HG02885 (cell line): ENCODE results near the gene PCDH8.

Source experiments
- ATAC-seq: cut with Tn5 transposase; IDR thresholded peaks from one replicate; pipeline ENCODE4 v1.9.1; 2021; ENCODE audit warnings: mild to moderate bottlenecking; ENCODE audit not compliant: unreplicated experiment, poor library complexity

PCDH8 gene

DNA sequence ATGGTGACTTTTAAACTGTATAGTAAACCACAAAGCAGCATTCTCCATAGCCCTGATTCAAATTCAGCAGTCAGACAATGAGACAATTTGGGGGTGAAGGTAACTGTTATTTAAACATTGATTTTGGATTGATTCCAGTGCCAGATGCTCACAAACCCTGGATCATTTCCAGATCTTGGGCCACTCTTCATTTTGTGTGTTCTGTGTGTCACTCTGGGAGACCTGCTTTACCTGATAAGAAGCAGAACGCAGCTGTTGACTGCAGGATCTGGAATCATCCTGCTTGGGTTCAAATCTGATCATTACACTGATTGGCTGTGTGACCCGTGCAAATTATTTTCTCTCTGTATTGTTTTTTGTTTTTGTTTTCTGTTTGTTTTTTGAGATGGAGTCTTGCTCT is 4.0 kb upstream of the PCDH8 start:
- no peak for ATAC-seq

DNA sequence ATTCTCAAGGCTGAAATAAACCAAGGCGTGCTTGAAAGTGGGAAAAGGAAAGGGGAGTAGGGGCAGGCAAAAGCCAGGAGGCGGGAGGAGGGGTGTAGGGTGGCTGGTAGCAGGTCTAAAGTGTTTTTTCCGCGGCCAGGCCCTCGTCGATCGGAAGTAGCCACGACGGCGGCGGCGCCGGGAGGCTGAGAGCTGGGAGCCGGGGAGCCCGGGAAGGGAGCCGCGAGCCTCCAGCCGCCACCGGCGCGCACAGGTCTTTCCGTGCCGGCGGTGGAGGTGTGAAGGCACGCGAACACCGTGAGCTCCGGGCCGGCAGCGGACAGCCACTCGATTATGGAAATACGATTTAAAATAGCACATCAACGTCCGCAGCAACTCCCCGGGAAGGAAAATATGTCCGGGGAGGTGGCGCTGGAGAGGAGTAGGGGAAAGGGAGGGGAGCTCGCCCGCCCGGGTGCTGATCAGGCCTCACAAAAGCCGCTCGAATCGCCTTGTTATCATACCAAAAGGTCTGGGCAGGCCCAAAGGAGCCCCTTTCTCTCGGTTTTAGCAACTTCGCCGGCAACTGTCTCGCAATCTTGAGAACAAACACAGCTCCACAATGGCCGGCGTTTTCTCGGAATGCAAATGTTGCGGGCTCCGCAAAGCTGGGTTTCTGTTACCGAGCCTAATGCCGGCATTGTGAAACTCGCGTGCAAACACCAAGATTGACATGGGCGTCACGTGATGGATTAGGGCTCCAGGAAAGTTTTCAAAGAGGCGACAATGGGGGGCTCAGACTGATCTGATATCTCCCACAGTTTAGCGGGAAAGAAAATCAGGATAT is 2.9 kb upstream of the PCDH8 start:
- peak; percentile 82 for ATAC-seq

DNA sequence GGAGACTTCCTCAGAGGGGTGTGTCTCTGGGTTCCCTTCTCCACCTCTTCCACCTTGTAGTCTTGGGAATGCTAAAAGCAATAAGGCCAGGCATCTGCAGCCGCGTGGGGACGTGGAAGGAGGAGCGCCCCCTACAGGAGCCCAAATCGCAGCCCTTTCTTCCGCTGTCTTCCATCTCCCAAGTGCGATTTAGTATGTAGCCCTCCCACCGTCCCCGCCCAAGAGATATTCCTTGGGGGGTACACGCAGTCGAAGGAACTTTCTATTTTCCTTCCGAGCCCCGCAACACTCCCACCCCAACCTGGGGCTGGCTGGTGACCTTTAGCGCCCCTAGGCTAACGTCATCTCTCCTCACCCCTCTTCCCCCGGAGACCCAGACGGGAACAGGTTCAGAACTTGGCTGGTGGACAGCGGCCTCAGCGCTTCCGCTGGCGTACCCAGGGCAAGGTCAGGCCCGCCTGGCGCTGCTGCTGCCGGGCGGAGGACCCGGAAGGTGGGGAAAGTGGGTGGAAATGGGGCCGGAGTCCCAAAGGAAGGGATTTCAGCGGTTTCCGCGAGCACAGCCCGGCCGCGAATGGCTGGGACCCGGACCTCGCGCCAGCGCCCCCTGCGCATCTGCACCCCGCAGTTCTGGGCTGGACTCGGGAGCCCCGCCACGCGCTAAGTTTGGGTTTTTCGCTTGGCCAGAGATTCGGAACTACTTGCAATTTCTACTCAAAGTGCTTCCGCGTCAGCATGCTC is 2.1 kb upstream of the PCDH8 start:
- ATAC-seq = peak; percentile 67

DNA sequence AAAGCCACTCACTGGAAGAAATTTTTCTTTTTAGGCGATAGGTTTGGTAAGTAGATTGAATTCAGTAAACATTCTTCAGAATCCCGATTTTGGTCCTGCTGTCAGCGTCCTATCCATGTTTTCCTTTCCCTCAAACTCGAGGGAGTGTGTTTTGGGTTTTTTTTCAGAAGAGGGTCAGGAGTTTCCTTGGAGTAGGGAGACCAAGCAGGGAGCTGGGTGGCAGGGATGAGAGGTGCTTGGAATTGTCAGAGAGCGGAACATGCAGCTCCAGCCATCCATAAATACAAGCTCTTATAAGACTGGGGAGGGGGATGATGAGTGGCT is 1.6 kb upstream of the PCDH8 start:
- no peak for ATAC-seq

- no peak for ATAC-seq
Observed at GRCh38 chr13:52849291-52850071, 1.0 kb upstream of the PCDH8 start.

DNA sequence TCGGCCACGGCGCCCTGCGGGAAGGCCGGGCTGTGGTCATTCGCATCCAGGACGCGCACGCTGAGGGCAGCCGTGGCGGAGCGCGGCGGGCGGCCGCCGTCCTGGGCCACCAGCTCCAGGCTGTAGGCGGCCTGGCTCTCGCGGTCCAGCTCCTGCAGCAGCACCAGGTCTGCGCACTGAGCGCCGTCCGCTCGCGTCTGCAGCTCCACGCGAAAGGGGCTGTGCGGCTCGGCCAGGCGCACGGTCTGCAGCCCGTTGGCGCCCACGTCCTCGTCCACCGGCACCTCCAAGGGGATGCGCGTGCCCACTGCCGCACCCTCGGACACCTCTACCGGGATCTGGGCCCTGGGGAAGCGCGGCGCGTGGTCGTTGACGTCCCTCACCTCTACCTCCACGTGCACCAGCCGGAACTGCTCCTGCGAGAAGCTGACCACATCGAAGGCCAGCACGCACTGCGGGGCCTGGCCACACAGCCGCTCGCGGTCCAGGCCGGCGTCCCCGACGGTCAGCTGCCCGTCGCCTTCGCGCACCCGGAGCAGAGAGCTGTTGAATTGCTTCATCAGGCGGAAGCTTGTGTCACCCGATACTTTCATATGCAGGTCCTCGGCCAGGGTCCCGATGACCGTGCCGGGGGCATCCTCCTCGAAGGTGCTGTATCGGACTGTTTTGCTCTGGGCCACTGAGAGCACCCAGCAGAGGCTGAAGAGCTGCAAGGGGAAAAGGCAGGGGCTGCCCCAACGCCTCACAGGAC is 583 bp downstream of the PCDH8 start:
- no peak for ATAC-seq

DNA sequence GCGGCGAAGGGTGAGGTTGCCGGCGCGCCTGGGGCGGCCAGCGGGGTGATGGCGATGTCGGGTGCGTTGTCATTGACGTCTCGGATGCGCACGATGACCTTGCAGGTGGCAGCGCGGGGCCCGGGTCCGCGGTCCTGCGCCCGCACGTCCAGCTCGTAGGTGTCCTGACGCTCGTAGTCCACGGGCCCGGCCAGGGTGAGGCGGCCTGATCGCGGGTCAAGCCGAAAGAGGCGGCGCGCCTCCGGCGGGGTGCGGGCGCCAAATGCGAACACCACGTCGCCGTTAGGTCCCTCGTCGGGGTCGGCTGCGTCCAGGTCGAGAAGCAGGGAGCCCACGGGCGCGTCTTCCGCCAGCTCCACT is 1.1 kb downstream of the PCDH8 start:
- ATAC-seq = no peak

- ATAC-seq = no peak
Observed at GRCh38 chr13:52846567-52847321, 1.7 kb downstream of the PCDH8 start.

GRCh38 chr13:52845766-52846566 is 2.5 kb downstream of the PCDH8 start:
- ATAC-seq = no peak

- no peak for ATAC-seq
Observed at GRCh38 chr13:52845334-52845761, 3.1 kb downstream of the PCDH8 start.

GRCh38 chr13:52844836-52845235 is 3.6 kb downstream of the PCDH8 start:
- no peak for ATAC-seq

- no peak for ATAC-seq
Observed at GRCh38 chr13:52842441-52842840, 6.0 kb downstream of the PCDH8 start.

- ATAC-seq = no peak
Observed at GRCh38 chr13:52840066-52840465, 8.4 kb downstream of the PCDH8 start.

- no peak for ATAC-seq
Observed at GRCh38 chr13:52838433-52839107, 9.9 kb downstream of the PCDH8 start.

GRCh38 chr13:52837850-52838249 is 10.6 kb downstream of the PCDH8 start:
- no peak for ATAC-seq

GRCh38 chr13:52835071-52835839 is 13.2 kb downstream of the PCDH8 start:
- no peak for ATAC-seq

DNA sequence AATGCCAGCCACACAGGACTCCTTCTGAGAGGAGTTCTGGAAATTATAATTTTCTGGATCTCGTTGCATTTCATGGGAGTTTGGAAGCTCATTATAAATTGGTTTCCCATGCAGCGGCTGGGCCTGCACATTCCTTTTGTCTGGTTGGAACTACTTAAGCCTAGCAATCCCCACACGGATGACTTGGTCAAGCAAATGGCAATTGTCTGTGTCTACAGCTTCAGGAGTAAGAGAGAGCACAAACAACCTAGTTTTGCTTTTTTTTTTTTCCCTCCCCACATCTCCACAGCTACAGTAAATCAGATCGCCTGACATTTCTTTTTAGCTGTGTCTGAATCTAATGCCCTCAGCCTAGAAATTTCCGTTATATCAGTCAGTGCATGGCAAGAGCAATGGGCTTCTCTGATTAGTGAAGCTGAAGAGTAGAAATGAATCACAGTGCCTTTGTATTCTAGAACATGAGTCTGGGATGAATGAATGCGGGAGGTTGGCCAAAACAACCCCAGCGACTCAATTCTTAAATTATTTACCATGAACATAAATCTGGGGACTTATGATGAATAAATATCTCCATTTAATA is 15.1 kb downstream of the PCDH8 start:
- ATAC-seq = no peak
